Tibial nerve (tissue), 4 donors: ENCODE results near the gene BCAT1.

Experiments
- EP300 ChIP-seq, 2 donors: sonication (generic); formaldehyde crosslinking; IDR thresholded peaks; one replicate each; pipeline ENCODE4 v1.6.1; 2017; ENCODE audit warnings: antibody characterized with exemption in 2 of 2, mild to moderate bottlenecking in 1 of 2
- POLR2A ChIP-seq, 2 donors: fragments of 450-650 bp; IDR thresholded peaks; one replicate each; pipeline ENCODE4 v1.6.1; 2017; ENCODE audit warnings: antibody characterized with exemption in 2 of 2, mild to moderate bottlenecking in 2 of 2, moderate library complexity in 2 of 2
- TF ChIP-seq, protein P1 (sequence below), 5 experiments: fragments of 200-600 bp in 3 of 5; fragments of 450-650 bp in 2 of 5; sonication (generic) in 3 of 5; IDR thresholded peaks; one replicate each; pipeline ENCODE4 v1.5.1; 2016 to 2019; ENCODE audit warnings: antibody characterized with exemption in 5 of 5, mild to moderate bottlenecking in 3 of 5, moderate library complexity in 2 of 5

- no peak for TF ChIP-seq POLR2A (IDR thresholded peaks at IDR 0.05)
- TF ChIP-seq, protein P1, sequence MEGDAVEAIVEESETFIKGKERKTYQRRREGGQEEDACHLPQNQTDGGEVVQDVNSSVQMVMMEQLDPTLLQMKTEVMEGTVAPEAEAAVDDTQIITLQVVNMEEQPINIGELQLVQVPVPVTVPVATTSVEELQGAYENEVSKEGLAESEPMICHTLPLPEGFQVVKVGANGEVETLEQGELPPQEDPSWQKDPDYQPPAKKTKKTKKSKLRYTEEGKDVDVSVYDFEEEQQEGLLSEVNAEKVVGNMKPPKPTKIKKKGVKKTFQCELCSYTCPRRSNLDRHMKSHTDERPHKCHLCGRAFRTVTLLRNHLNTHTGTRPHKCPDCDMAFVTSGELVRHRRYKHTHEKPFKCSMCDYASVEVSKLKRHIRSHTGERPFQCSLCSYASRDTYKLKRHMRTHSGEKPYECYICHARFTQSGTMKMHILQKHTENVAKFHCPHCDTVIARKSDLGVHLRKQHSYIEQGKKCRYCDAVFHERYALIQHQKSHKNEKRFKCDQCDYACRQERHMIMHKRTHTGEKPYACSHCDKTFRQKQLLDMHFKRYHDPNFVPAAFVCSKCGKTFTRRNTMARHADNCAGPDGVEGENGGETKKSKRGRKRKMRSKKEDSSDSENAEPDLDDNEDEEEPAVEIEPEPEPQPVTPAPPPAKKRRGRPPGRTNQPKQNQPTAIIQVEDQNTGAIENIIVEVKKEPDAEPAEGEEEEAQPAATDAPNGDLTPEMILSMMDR (IDR thresholded peaks at IDR 0.05), result peak in 1 of 5 experiments; percentile 33
- no peak for TF ChIP-seq EP300 (IDR thresholded peaks at IDR 0.05)
Observed at GRCh38 chr12:24948757-24949722, at the start of gene BCAT1.
